SU-DHL-6 (cell line): ENCODE results near the gene KRTAP10-4.
"Not testable (repeated sequence)": the region's sequence is repeated elsewhere in the genome, so short reads cannot be mapped to it uniquely, and the experiment has no call there.

Experiments used
- H2AFZ ChIP-seq: fragments of 200-600 bp; sonication (generic); 2 replicates; pipeline ENCODE4 v1.6.1; 2014; ENCODE audit warnings: low read depth, mild to moderate bottlenecking, moderate library complexity, mixed read lengths, antibody characterized with exemption, low read length; ENCODE audit not compliant: severe bottlenecking
- H3F3A ChIP-seq: fragments of 200-600 bp; shearing (Covaris generic); 2 replicates; pipeline ENCODE4 v1.6.0; 2016; ENCODE audit warnings: antibody characterized with exemption, mild to moderate bottlenecking; ENCODE audit not compliant: insufficient read depth
- H3K27ac ChIP-seq: fragments of 200-600 bp; sonication (generic); 2 replicates; pipeline ENCODE4 v1.5.1; 2016; ENCODE audit warnings: low read depth, mild to moderate bottlenecking, low read length, moderate library complexity, mixed read lengths
- H3K27me3 ChIP-seq: fragments of 200-600 bp; sonication (generic), shearing (Covaris generic); 2 replicates; pipeline ENCODE4 v1.6.0; 2014; ENCODE audit warnings: mild to moderate bottlenecking, low read length
- H3K36me3 ChIP-seq: fragments of 200-600 bp; sonication (generic); 2 replicates; pipeline ENCODE4 v1.6.1; 2014; ENCODE audit warnings: mild to moderate bottlenecking, low read length, mixed read lengths
- H3K4me2 ChIP-seq: fragments of 300-600, 200-600 bp; shearing (Covaris generic), sonication (generic); 2 replicates; pipeline ENCODE4 v1.6.0; 2014; ENCODE audit warnings: low read length, low read depth, mild to moderate bottlenecking; ENCODE audit not compliant: poor library complexity, severe bottlenecking
- H3K4me3 ChIP-seq: fragments of 200-600 bp; sonication (generic); 2 replicates; pipeline ENCODE4 v1.5.1; 2014; ENCODE audit warnings: antibody characterized with exemption, low read length, mild to moderate bottlenecking, mixed read lengths; ENCODE audit not compliant: insufficient read depth, poor library complexity, severe bottlenecking
- H3K79me2 ChIP-seq: fragments of 200-600 bp; sonication (generic); 2 replicates; pipeline ENCODE4 v1.6.1; 2014; ENCODE audit warnings: mild to moderate bottlenecking, low read length, moderate library complexity; ENCODE audit not compliant: insufficient read depth
- H3K9ac ChIP-seq: fragments of 200-600 bp; sonication (generic); 2 replicates; pipeline ENCODE4 v1.7.0; 2014; ENCODE audit warnings: mild to moderate bottlenecking, low read length
- H3K9me2 ChIP-seq: fragments of 200-600 bp; sonication (generic); replicated peaks from 2 replicates; pipeline ENCODE4 v1.6.1; 2014; ENCODE audit warnings: low read length; ENCODE audit not compliant: insufficient read depth
- H3K9me3 ChIP-seq: fragments of 200-600 bp; sonication (generic); 2 replicates; pipeline ENCODE4 v1.6.1; 2014; ENCODE audit warnings: low read length, mixed read lengths; ENCODE audit not compliant: insufficient read depth
- H4K20me1 ChIP-seq: fragments of 200-600 bp; sonication (generic); 2 replicates; pipeline ENCODE4 v1.6.1; 2014; ENCODE audit warnings: low read depth, mild to moderate bottlenecking, antibody characterized with exemption, low read length, moderate library complexity, mixed read lengths
- EZH2phosphoT487 ChIP-seq: fragments of 200-600 bp; sonication (generic), shearing (Covaris generic); conservative IDR thresholded peaks from 2 replicates; pipeline ENCODE4 v1.6.1; 2018; ENCODE audit warnings: mild to moderate bottlenecking, antibody characterized with exemption, low read length, moderate library complexity, mixed read lengths
- TF ChIP-seq, protein P1 (sequence below): fragments of 200-600 bp; sonication (generic); IDR thresholded peaks from one replicate; pipeline ENCODE4 v1.5.1; 2017; ENCODE audit warnings: antibody characterized with exemption, mild to moderate bottlenecking, low read length, moderate library complexity; ENCODE audit not compliant: insufficient read depth, poor library complexity, severe bottlenecking

KRTAP10-4 gene

DNA sequence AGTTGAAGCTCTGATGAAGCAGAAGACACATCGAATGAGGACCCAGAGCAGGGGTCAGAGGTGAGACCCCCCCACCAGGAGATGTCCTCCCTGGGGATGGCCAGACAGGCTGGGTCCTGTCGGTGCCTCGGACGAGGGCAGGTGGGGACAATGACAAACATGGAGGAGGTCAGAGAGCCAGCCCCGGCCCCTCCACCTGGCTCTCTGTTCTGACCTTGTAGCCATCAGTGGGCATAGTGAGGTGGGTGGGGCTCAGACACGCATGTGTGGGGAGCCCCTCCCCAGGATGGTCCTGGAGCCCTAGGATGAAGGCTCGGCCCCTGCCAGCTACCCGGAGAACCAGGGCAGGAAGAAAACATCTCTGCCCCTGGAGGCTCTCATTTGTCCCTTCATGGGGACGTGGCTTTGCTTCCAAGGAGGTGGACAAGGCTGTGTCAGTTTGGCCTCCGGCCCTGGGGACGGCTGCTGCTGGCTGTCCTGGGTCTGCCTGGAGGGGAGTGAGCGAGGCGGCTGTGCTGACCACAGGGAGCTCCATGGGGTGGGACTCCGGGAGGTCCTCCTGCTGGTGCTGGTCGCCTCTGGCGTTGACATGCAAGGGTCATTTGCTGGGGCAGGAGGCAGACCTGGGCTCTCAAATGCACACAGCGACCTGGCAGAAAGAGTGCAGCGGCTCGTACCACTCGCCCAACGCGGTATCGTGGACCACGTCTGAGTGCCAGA is 16.2 kb downstream of the KRTAP10-4 start:
- Histone ChIP-seq H3K79me2 (no peaks in the 10 kb centered on the region), H3K36me3 (no peaks in the 10 kb centered on the region), H3K27me3 (no peaks in the 10 kb centered on the region), H3F3A (no peaks in the 10 kb centered on the region), H3K4me3 (no peak overlapping the region), H2AFZ (no peak overlapping the region), H3K27ac (no peak overlapping the region), H3K4me2 (no peak overlapping the region), H3K9me2 (no peaks in the 10 kb centered on the region), H3K9ac (no peak overlapping the region), H4K20me1 (no peaks in the 10 kb centered on the region), H3K9me3 (no peaks in the 10 kb centered on the region)
- no peak for TF ChIP-seq EZH2phosphoT487
- TF ChIP-seq, protein P1, sequence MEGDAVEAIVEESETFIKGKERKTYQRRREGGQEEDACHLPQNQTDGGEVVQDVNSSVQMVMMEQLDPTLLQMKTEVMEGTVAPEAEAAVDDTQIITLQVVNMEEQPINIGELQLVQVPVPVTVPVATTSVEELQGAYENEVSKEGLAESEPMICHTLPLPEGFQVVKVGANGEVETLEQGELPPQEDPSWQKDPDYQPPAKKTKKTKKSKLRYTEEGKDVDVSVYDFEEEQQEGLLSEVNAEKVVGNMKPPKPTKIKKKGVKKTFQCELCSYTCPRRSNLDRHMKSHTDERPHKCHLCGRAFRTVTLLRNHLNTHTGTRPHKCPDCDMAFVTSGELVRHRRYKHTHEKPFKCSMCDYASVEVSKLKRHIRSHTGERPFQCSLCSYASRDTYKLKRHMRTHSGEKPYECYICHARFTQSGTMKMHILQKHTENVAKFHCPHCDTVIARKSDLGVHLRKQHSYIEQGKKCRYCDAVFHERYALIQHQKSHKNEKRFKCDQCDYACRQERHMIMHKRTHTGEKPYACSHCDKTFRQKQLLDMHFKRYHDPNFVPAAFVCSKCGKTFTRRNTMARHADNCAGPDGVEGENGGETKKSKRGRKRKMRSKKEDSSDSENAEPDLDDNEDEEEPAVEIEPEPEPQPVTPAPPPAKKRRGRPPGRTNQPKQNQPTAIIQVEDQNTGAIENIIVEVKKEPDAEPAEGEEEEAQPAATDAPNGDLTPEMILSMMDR, result no peak

- no peaks in the 10 kb centered on the region for H3F3A ChIP-seq
- H3K36me3 ChIP-seq, result no peaks in the 10 kb centered on the region
- H3K27me3 ChIP-seq, result no peaks in the 10 kb centered on the region
- H3K9me3 ChIP-seq, result no peaks in the 10 kb centered on the region
- TF ChIP-seq, protein P1, result no peak
- no peak for TF ChIP-seq EZH2phosphoT487
- no peak overlapping the region for H3K27ac ChIP-seq
- H3K9ac ChIP-seq, result no peak overlapping the region
- no peak overlapping the region for H3K4me2 ChIP-seq
- no peak overlapping the region for H3K4me3 ChIP-seq
- no peaks in the 10 kb centered on the region for H3K9me2 ChIP-seq
- H4K20me1 ChIP-seq, result no peaks in the 10 kb centered on the region
- H3K79me2 ChIP-seq, result no peaks in the 10 kb centered on the region
- no peak overlapping the region for H2AFZ ChIP-seq
These were observed 16.8 kb downstream of the KRTAP10-4 start for GRCh38 chr21:44590311-44590721.

DNA sequence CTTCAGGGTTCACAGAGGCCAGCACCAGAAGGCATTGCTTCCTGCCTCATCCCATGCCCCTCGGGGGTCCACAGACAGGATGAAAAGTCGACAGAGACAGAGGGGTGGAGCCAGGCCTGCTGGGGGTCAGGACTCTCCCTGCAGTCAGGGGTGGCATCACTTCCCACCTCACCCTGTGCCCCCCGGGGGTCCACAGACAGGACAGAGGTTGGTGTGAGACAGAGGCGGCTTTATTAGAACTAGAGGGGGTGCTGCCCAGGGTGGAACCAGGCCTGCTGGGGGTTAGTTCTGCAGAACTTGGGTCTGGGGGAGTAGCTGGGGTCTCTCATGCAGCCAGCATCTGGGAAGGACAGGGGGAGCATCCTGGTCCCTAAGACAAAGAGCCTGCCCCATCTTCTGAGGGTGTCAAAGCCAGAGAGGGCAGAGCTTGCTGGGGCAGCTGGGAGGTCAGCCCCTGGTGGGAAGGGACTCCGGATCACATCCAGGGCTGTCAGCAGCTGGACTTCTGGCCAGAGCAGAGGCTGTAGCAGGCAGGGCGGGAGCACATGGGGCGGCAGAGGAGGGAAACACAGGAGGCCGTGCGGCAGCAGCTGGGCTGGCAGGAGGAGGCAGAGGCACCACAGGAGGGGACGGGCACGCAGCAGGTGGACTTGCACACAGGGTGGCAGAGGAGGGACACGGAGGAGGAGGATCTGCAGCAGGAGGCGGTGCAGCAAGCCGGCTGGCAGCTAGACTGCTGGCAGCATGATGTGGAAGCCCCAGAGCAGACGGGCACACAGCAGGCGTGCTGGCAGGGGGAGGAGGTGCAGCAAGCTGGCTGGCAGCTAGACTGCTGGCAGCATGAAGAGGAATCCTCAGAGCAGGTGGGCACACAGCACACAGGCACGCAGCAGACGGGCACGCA is 17.6 kb downstream of the KRTAP10-4 start:
- not testable (repeated sequence) for H3K9me3 ChIP-seq, H3K4me2 ChIP-seq, H3K27me3 ChIP-seq, H3K27ac ChIP-seq, H3K36me3 ChIP-seq, H4K20me1 ChIP-seq, H3F3A ChIP-seq, H3K9me2 ChIP-seq, H2AFZ ChIP-seq, H3K79me2 ChIP-seq, H3K4me3 ChIP-seq, H3K9ac ChIP-seq

GRCh38 chr21:44591801-44592130 is 18.2 kb downstream of the KRTAP10-4 start:
- not testable (repeated sequence) for H3K9ac ChIP-seq, H3K4me3 ChIP-seq, H3K36me3 ChIP-seq, H3K27ac ChIP-seq, H2AFZ ChIP-seq, H3K79me2 ChIP-seq, H3K9me2 ChIP-seq, H3K9me3 ChIP-seq, H3K4me2 ChIP-seq, H3F3A ChIP-seq, H3K27me3 ChIP-seq, H4K20me1 ChIP-seq
